H1 (cell line): ENCODE results near the gene DOCK1. TPM values are rescaled to one million over a fixed set of nuclear protein-coding genes. Genes with fewer than 3 reads are reported as not detected.

Experiments
- CTCF ChIA-PET: fragments of 300-600 bp; sonication (Branson Sonifier 250); formaldehyde crosslinking; loops from one replicate; lab custom pipeline; 2021; ENCODE audit not compliant: partially characterized antibody; lab: Charles Lee
- POLR2A ChIA-PET: fragments of 300-600 bp; sonication (Branson Sonifier 250); formaldehyde crosslinking; loops from one replicate; lab custom pipeline; 2021; ENCODE audit warnings: inconsistent platforms; ENCODE audit not compliant: partially characterized antibody; lab: Charles Lee
- DNase-seq, 2 experiments: peaks; one replicate each; pipeline versions ENCODE4 v3.0.0 to v3.0.0-alpha.2; 2010 to 2022; ENCODE audit warnings: low spot score in 2 of 2, low read depth in 1 of 2, mixed read lengths in 1 of 2
- FAIRE-seq: peaks from 2 replicates; lab custom pipeline; 2011; peaks lifted over from hg19 to GRCh38; lab: Jason Lieb, UNC
- H2AFZ ChIP-seq: 2 replicates; pipeline ENCODE4 v1.8.1; 2012; ENCODE audit warnings: low read length, inconsistent platforms
- H2AK5ac ChIP-seq: 2 replicates; pipeline ENCODE4 v1.6.1; 2013; ENCODE audit warnings: low read depth, low read length
- H2BK120ac ChIP-seq: replicated peaks from 2 replicates; pipeline ENCODE3; 2013; ENCODE audit warnings: low read depth, low read length, inconsistent platforms
- H2BK12ac ChIP-seq: 2 replicates; pipeline ENCODE4 v1.6.1; 2013; ENCODE audit warnings: low read depth, low read length
- H2BK15ac ChIP-seq: 2 replicates; pipeline ENCODE4 v1.6.1; 2013; ENCODE audit warnings: low read length
- H2BK20ac ChIP-seq: 2 replicates; pipeline ENCODE4 v1.6.1; 2013; ENCODE audit warnings: low read length
- H2BK5ac ChIP-seq: 2 replicates; pipeline ENCODE4 v1.6.1; 2013; ENCODE audit warnings: low read depth, low read length
- H3K14ac ChIP-seq: 2 replicates; pipeline ENCODE4 v1.6.1; 2013; ENCODE audit warnings: inconsistent platforms; ENCODE audit not compliant: insufficient read length
- H3K18ac ChIP-seq: 2 replicates; pipeline ENCODE4 v1.6.1; 2013; ENCODE audit warnings: low read length; ENCODE audit errors: extremely low read depth
- H3K23ac ChIP-seq: 2 replicates; pipeline ENCODE4 v1.6.1; 2013; ENCODE audit warnings: inconsistent platforms; ENCODE audit not compliant: insufficient read length
- H3K23me2 ChIP-seq: 2 replicates; pipeline ENCODE4 v1.6.1; 2013; ENCODE audit warnings: low read depth, low read length
- H3K27ac ChIP-seq: 2 replicates; pipeline ENCODE4 v1.6.1; 2011; ENCODE audit warnings: low read depth, low read length, inconsistent platforms
- H3K27me3 ChIP-seq, 4 experiments: replicated peaks in 1 of 4; 1 replicate in 1 of 4; 2 replicates in 3 of 4; pipeline versions ENCODE4 v1.6.1 to v1.8.1; 2011 to 2013; ENCODE audit warnings: low read length in 3 of 4, mild to moderate bottlenecking in 3 of 4, inconsistent platforms in 2 of 4, mixed read lengths in 2 of 4, moderate library complexity in 1 of 4; ENCODE audit not compliant: control insufficient read depth in 3 of 4, insufficient read depth in 3 of 4; ENCODE audit errors: extremely low read depth in 1 of 4
- H3K36me3 ChIP-seq, 4 experiments: 2 replicates each; pipeline versions ENCODE4 v1.6.1 to v1.8.1; 2011 to 2013; ENCODE audit warnings: mild to moderate bottlenecking in 4 of 4, low read length in 3 of 4, moderate library complexity in 2 of 4, control low read depth in 1 of 4, inconsistent platforms in 1 of 4; ENCODE audit not compliant: insufficient read depth in 4 of 4, control insufficient read depth in 2 of 4
- H3K4ac ChIP-seq: replicated peaks from 2 replicates; pipeline ENCODE3; 2013; ENCODE audit warnings: low read length, low read depth, mixed read lengths, inconsistent platforms; ENCODE audit not compliant: insufficient read length
- H3K4me1 ChIP-seq, 4 experiments: replicated peaks in 1 of 4; 1 replicate in 1 of 4; 2 replicates in 3 of 4; pipeline versions ENCODE4 v1.6.1 to v1.8.1; 2011 to 2013; ENCODE audit warnings: low read length in 3 of 4, inconsistent platforms in 2 of 4, mixed read lengths in 1 of 4; ENCODE audit not compliant: insufficient read depth in 4 of 4, control insufficient read depth in 3 of 4
- H3K4me2 ChIP-seq, 2 experiments: 2 replicates each; pipeline versions ENCODE4 v1.6.1 to v1.8.1; 2011 to 2013; ENCODE audit warnings: low read depth in 2 of 2, low read length in 2 of 2, control low read depth in 1 of 2, inconsistent platforms in 1 of 2, mild to moderate bottlenecking in 1 of 2; ENCODE audit not compliant: insufficient read depth in 1 of 2
- H3K4me3 ChIP-seq, 4 experiments: fragments of 200-600, 300-600 bp in 1 of 4; sonication (generic), shearing (Covaris generic), sonication (Bioruptor Twin) in 1 of 4; 2 replicates each; pipeline versions ENCODE4 v1.5.1 to v1.8.1; 2011 to 2016; ENCODE audit warnings: low read length in 4 of 4, low read depth in 3 of 4, control low read depth in 2 of 4, inconsistent platforms in 2 of 4, mild to moderate bottlenecking in 2 of 4, mixed read lengths in 1 of 4, moderate library complexity in 1 of 4; ENCODE audit not compliant: insufficient read depth in 2 of 4; ENCODE audit errors: extremely low read depth in 1 of 4
- H3K56ac ChIP-seq: replicated peaks from 2 replicates; pipeline ENCODE3; 2013; ENCODE audit warnings: low read depth, mild to moderate bottlenecking, mixed read lengths, low read length, inconsistent platforms; ENCODE audit not compliant: insufficient read length
- H3K79me1 ChIP-seq: 2 replicates; pipeline ENCODE4 v1.6.1; 2013; ENCODE audit warnings: low read depth, low read length, control low read depth
- H3K79me2 ChIP-seq, 2 experiments: 2 replicates each; pipeline versions ENCODE4 v1.6.1 to v1.8.1; 2012 to 2013; ENCODE audit warnings: low read length in 2 of 2, mild to moderate bottlenecking in 2 of 2, inconsistent platforms in 1 of 2; ENCODE audit not compliant: insufficient read depth in 2 of 2, control insufficient read depth in 1 of 2
- H3K9ac ChIP-seq, 4 experiments: replicated peaks in 1 of 4; 1 replicate in 1 of 4; 2 replicates in 3 of 4; pipeline versions ENCODE4 v1.6.1 to v1.8.1; 2011 to 2013; ENCODE audit warnings: low read depth in 3 of 4, low read length in 3 of 4, control low read depth in 2 of 4, mild to moderate bottlenecking in 2 of 4, moderate library complexity in 2 of 4, inconsistent platforms in 1 of 4; ENCODE audit errors: extremely low read depth in 1 of 4
- H3K9me3 ChIP-seq, 2 experiments: 2 replicates each; pipeline versions ENCODE4 v1.6.1 to v1.8.1; 2012 to 2013; ENCODE audit warnings: mild to moderate bottlenecking in 2 of 2, moderate library complexity in 2 of 2, control low read depth in 1 of 2, inconsistent platforms in 1 of 2, low read depth in 1 of 2, low read length in 1 of 2, mixed read lengths in 1 of 2; ENCODE audit not compliant: insufficient read depth in 2 of 2
- H4K20me1 ChIP-seq, 2 experiments: replicated peaks in 1 of 2; 2 replicates each; pipeline versions ENCODE3 to v1.8.1; 2011 to 2013; ENCODE audit warnings: inconsistent platforms in 2 of 2, low read length in 2 of 2, mild to moderate bottlenecking in 1 of 2; ENCODE audit not compliant: insufficient read depth in 2 of 2, control insufficient read depth in 1 of 2
- H4K5ac ChIP-seq: 2 replicates; pipeline ENCODE4 v1.6.1; 2013; ENCODE audit warnings: low read length, low read depth, mixed read lengths, inconsistent platforms; ENCODE audit not compliant: insufficient read length
- H4K8ac ChIP-seq: 2 replicates; pipeline ENCODE4 v1.8.0; 2013; ENCODE audit warnings: mild to moderate bottlenecking, moderate library complexity, low read length, inconsistent platforms; ENCODE audit not compliant: insufficient read depth; ENCODE audit errors: extremely low read depth
- H4K91ac ChIP-seq: replicated peaks from 2 replicates; pipeline ENCODE3; 2013; ENCODE audit warnings: low read length, mixed read lengths, inconsistent platforms; ENCODE audit not compliant: insufficient read length
- CBX8 ChIP-seq: fragments of 300-800, 300-1000 bp; sonication (generic); IDR thresholded peaks from 2 replicates; pipeline ENCODE4 v1.7.1; 2016; ENCODE audit warnings: low read depth, low read length, borderline replicate concordance
- CREB1 ChIP-seq: IDR thresholded peaks from 2 replicates; pipeline ENCODE4 v1.6.1; 2012; ENCODE audit warnings: inconsistent platforms
- CTBP2 ChIP-seq: IDR thresholded peaks from 2 replicates; pipeline ENCODE4 v1.7.0; 2011; ENCODE audit warnings: borderline replicate concordance, mild to moderate bottlenecking, moderate library complexity, mixed read lengths, low read length; ENCODE audit not compliant: insufficient read depth, insufficient read length
- EZH2 ChIP-seq: fragments of 200-600 bp; sonication (generic); IDR thresholded peaks from 2 replicates; pipeline ENCODE4 v1.7.1; 2012; ENCODE audit warnings: low read depth, mild to moderate bottlenecking, moderate library complexity, low read length, inconsistent platforms; ENCODE audit not compliant: severe bottlenecking
- GABPA ChIP-seq: IDR thresholded peaks from 2 replicates; pipeline ENCODE4 v1.6.1; 2011; ENCODE audit warnings: mild to moderate bottlenecking, low read length, moderate library complexity, borderline replicate concordance; ENCODE audit not compliant: insufficient read depth
- GTF2F1 ChIP-seq: IDR thresholded peaks from 2 replicates; pipeline ENCODE4 v1.6.1; 2012; ENCODE audit warnings: low read depth, low read length, improper control_type of control experiment, borderline replicate concordance
- POLR2AphosphoS5 ChIP-seq: IDR thresholded peaks from 2 replicates; pipeline ENCODE4 v1.6.1; 2011; ENCODE audit warnings: low read depth, low read length
- POU5F1 ChIP-seq: IDR thresholded peaks from 2 replicates; pipeline ENCODE4 v1.6.1; 2011; ENCODE audit warnings: low read depth, mild to moderate bottlenecking, low read length, moderate library complexity
- RBBP5 ChIP-seq: IDR thresholded peaks from 2 replicates; pipeline ENCODE4 v1.7.1; 2012; ENCODE audit warnings: low read depth, mild to moderate bottlenecking, inconsistent platforms, low read length, moderate library complexity, borderline replicate concordance
- SIN3A ChIP-seq, 2 experiments: IDR thresholded peaks in 1 of 2; conservative IDR thresholded peaks in 1 of 2; 2 replicates each; pipeline ENCODE4 v1.6.1; 2011 to 2012; ENCODE audit warnings: low read length in 2 of 2, improper control_type of control experiment in 1 of 2, low read depth in 1 of 2, mild to moderate bottlenecking in 1 of 2
- TAF1 ChIP-seq: IDR thresholded peaks from 2 replicates; pipeline ENCODE4 v1.6.1; 2011; ENCODE audit warnings: mild to moderate bottlenecking, low read depth, low read length
- TAF7 ChIP-seq: optimal IDR thresholded peaks from 2 replicates; pipeline ENCODE3; 2011; ENCODE audit warnings: low read depth, mild to moderate bottlenecking, inconsistent platforms, low read length, moderate library complexity, borderline replicate concordance
- TCF12 ChIP-seq: IDR thresholded peaks from 2 replicates; pipeline ENCODE4 v1.6.1; 2011; ENCODE audit warnings: low read depth, mild to moderate bottlenecking, low read length
- ZNF274 ChIP-seq: IDR thresholded peaks from 2 replicates; pipeline ENCODE4 v1.7.0; 2012; ENCODE audit warnings: low read length, borderline replicate concordance; ENCODE audit errors: extremely low read depth
- WGBS, 2 experiments: shearing (Covaris generic) in 1 of 2; methylation state at CpG; one replicate each; pipeline versions ENCODE4 v1.1.6 to v1.1.7; 2013 to 2015; ENCODE audit warnings: low lambda C conversion rate in 2 of 2, mixed read lengths in 2 of 2, inconsistent platforms in 1 of 2, low coverage in 1 of 2, missing lambda C conversion rate in 1 of 2; ENCODE audit not compliant: insufficient replicate concordance in 2 of 2, insufficient coverage in 1 of 2, insufficient read length in 1 of 2; ENCODE audit errors: extremely low coverage in 1 of 2, missing lambda C conversion rate in 1 of 2; 5-methylcytosine and 5-hydroxymethylcytosine counted together
- polyA plus RNA-seq, 7 experiments: library from polyadenylated mRNA; depleted of rRNA in 3 of 7; stranded (reverse) in 5 of 7; unstranded in 2 of 7; fragments of >200 nt in 5 of 7; fragments of 200-250 nt in 2 of 7; gene quantifications; 1 replicate in 5 of 7; 2 replicates in 1 of 7; 4 replicates in 1 of 7; pipeline versions ENCODE4 v1.2.1 to v1.2.3, GENCODE V29; 2011 to 2013; ENCODE audit warnings: missing spikeins in 2 of 7, mixed read lengths in 2 of 7
- total RNA-seq: library from RNA; stranded (reverse); fragmentation: NEBNext Ultra II Directional; extraction: Animal tissue kit (Norgen Biotek cat#: 25700); gene quantifications from 2 replicates; pipeline ENCODE4 v1.2.1, GENCODE V29; 2021

DOCK1 gene
- total and polyA plus RNA-seq, 2 of the 8 experiments (the other 6 are each of a cell fraction or from before 2014, with no cell fraction given), result 11.6 to 53.0 TPM

GRCh38 chr10:127272076-127272475 lies 366.8 kb downstream of the DOCK1 start:
- POLR2A ChIA-PET, result interaction anchor here (2.0 kb wide), 1 partner anchor 10 kb away, joined by 5 read pairs; no protein-coding TSS in a partner anchor
- no peak overlapping the region for H2BK5ac ChIP-seq
- peaks cover 0 to 3% (median 0%) of the 10 kb centered on the region in 4 experiments; a peak in 1 of 8 replicates for H3K36me3 ChIP-seq
- no peaks in the 10 kb centered on the region for H4K20me1 ChIP-seq
- CTCF ChIA-PET, result no interaction called here
- no peaks in the 10 kb centered on the region for H3K23me2 ChIP-seq
- H3K56ac ChIP-seq, result no peak overlapping the region
- DNase-seq (no peak), FAIRE-seq (no peak)
- H4K5ac ChIP-seq, result no peak overlapping the region
- no peak overlapping the region for H2BK15ac ChIP-seq
- H2BK12ac ChIP-seq, result no peak overlapping the region
- H3K9me3 ChIP-seq, result peaks cover 0 to 4% of the 10 kb centered on the region in 2 experiments; a peak in 1 of 4 replicates
- H2BK20ac ChIP-seq, result no peak overlapping the region
- H3K79me1 ChIP-seq, result no peaks in the 10 kb centered on the region; the same call in 1 of the 2 replicates
- WGBS, 2 experiments, result 96% methylated on average over 4 of the region's 4 CpGs; no CpG with 5 or more reads in 1 of the 2 experiments
- H3K18ac ChIP-seq, result no peak overlapping the region
- H3K14ac ChIP-seq, result no peak overlapping the region
- no peak overlapping the region for H2BK120ac ChIP-seq
- H3K23ac ChIP-seq, result no peak overlapping the region
- no peak overlapping the region for H3K9ac ChIP-seq
- H3K27me3 ChIP-seq, result no peaks in the 10 kb centered on the region
- H4K8ac ChIP-seq, result no peak overlapping the region
- H3K4me2 ChIP-seq, result no peak overlapping the region
- H2AFZ ChIP-seq, result no peak overlapping the region
- H3K4me1 ChIP-seq, result no peaks in the 10 kb centered on the region
- H4K91ac ChIP-seq, result no peak overlapping the region
- H3K79me2 ChIP-seq, result no peaks in the 10 kb centered on the region
- H3K4me3 ChIP-seq, result no peak overlapping the region
- no peak overlapping the region for H3K27ac ChIP-seq
- H2AK5ac ChIP-seq, result no peak overlapping the region
- no peak overlapping the region for H3K4ac ChIP-seq
- TF ChIP-seq ZNF274 (no peak), CTBP2 (no peak), CREB1 (no peak), TCF12 (no peak), EZH2 (no peak), SIN3A (conservative IDR thresholded peaks at IDR 0.05 in 1 of 2, IDR thresholded peaks at IDR 0.05 in 1 of 2; ENCODE audit: low read depth in 1 of 2, low read length in 2 of 2) (no peak), POLR2AphosphoS5 (no peak), RBBP5 (no peak), GABPA (no peak), TAF1 (no peak), TAF7 (no peak), CBX8 (no peak), GTF2F1 (no peak), POU5F1 (no peak)
